CD4-positive, alpha-beta T cell (primary cell): ENCODE data around the gene AP3B1. TPM values are rescaled to one million over a fixed set of nuclear protein-coding genes. Genes with fewer than 3 reads are reported as not detected.

Source experiments
- ATAC-seq: fragments of 200-7000 bp; cut with Tn5 transposase; one replicate; pipeline ENCODE4 v1.10.0; 2022; ENCODE audit warnings: mild to moderate bottlenecking; ENCODE audit not compliant: poor library complexity
- CTCF ChIA-PET: fragments of 350-600 bp; sonication (Branson Sonifier 250); formaldehyde crosslinking; loops from one replicate; lab custom pipeline; 2021; ENCODE audit warnings: antibody characterized with exemption, inconsistent platforms; lab: Charles Lee
- POLR2A ChIA-PET: fragments of 350-600 bp; sonication (Branson Sonifier 250); formaldehyde crosslinking; loops from one replicate; lab custom pipeline; 2021; ENCODE audit warnings: antibody characterized with exemption, inconsistent platforms; lab: Charles Lee
- DNase-seq, 14 experiments: peaks; one replicate each; pipeline ENCODE4 v3.0.0-alpha.2; 2013 to 2020; ENCODE audit warnings: mixed read lengths in 2 of 14
- H3K27ac ChIP-seq, 2 donors: one replicate each; pipeline versions ENCODE4 v1.5.1 to v1.7.0; 2013; ENCODE audit warnings: low read length in 2 of 2, low read depth in 1 of 2, mild to moderate bottlenecking in 1 of 2
- H3K27me3 ChIP-seq, 2 experiments: 1 replicate in 1 of 2; 2 replicates in 1 of 2; pipeline versions ENCODE4 v1.6.1 to v1.7.0; 2013; ENCODE audit warnings: low read length in 2 of 2, control low read depth in 1 of 2, mild to moderate bottlenecking in 1 of 2, moderate library complexity in 1 of 2; ENCODE audit not compliant: insufficient read depth in 2 of 2, control insufficient read depth in 1 of 2
- H3K36me3 ChIP-seq: one replicate; pipeline ENCODE4 v1.6.1; 2013; ENCODE audit warnings: low read length, control low read depth; ENCODE audit not compliant: insufficient read depth
- H3K4me1 ChIP-seq: one replicate; pipeline ENCODE4 v1.6.1; 2013; ENCODE audit warnings: low read length, control low read depth; ENCODE audit not compliant: insufficient read depth
- H3K4me3 ChIP-seq: one replicate; pipeline ENCODE4 v1.5.1; 2013; ENCODE audit warnings: mild to moderate bottlenecking, low read length, moderate library complexity
- H3K9me3 ChIP-seq, 2 experiments: 1 replicate in 1 of 2; 2 replicates in 1 of 2; pipeline versions ENCODE4 v1.6.1 to v1.7.0; 2013; ENCODE audit warnings: low read length in 2 of 2, mild to moderate bottlenecking in 2 of 2, control low read depth in 1 of 2, moderate library complexity in 1 of 2; ENCODE audit not compliant: control insufficient read depth in 1 of 2, insufficient read depth in 1 of 2
- H3K27ac Mint-ChIP-seq: one replicate; pipeline ENCODE4 v1.8.0; 2020; ENCODE audit warnings: mixed read lengths
- H3K27me3 Mint-ChIP-seq: one replicate; pipeline ENCODE4 v1.8.0; 2021; ENCODE audit warnings: mixed read lengths
- H3K36me3 Mint-ChIP-seq: one replicate; pipeline ENCODE4 v1.8.0; 2021; ENCODE audit warnings: low read depth, mixed read lengths
- H3K4me1 Mint-ChIP-seq: one replicate; pipeline ENCODE4 v1.8.0; 2021; ENCODE audit warnings: low read depth, mixed read lengths
- H3K4me3 Mint-ChIP-seq: one replicate; pipeline ENCODE4 v1.8.0; 2020; ENCODE audit warnings: mild to moderate bottlenecking, mixed read lengths
- H3K9me3 Mint-ChIP-seq: one replicate; pipeline ENCODE4 v1.8.0; 2020; ENCODE audit warnings: mixed read lengths
- intact Hi-C, 2 experiments: fragments of 100-400 bp; cut with DNase I in 1 of 2; cut with micrococcal nuclease in 1 of 2; formaldehyde crosslinking; loops; one replicate each; pipeline versions ENCODE4 v1.15.1 to v1.9.0; 2023 to 2025; cut with DNase I, micrococcal nuclease
- total RNA-seq, 174 experiments: library from RNA in 2 of 174; stranded (reverse) in 2 of 174; gene quantifications; one replicate each; pipeline ENCODE4 v1.2.3 and lab custom pipeline; 2021 to 2026
- TF ChIP-seq, protein P1 (sequence below): fragments of 200-600 bp; IDR thresholded peaks from one replicate; pipeline ENCODE4 v1.8.0; 2022; ENCODE audit warnings: antibody characterized with exemption, mild to moderate bottlenecking

AP3B1 gene
- total RNA-seq, 2 experiments from 2014 or later, result 24.5 to 24.6 TPM

DNA sequence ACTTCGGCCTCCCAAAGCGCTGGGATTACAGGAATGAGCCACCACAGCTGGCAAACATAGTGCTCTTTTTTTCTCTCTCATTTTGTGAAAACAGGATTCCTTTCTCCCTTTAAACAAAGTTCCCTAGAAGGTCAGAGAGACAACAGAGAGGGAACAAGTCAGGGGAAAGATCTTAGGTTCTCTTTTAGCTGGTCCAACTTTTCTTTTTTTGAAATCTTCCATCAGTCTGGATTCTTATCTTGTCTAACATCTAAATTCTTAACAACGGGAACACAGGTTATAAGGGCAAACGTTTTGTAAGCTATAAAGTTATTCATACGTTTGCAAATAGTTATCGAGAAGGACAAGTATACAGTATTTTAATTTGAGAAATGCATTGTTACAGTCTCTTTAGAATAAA lies 294.3 kb downstream of the AP3B1 start:
- intact Hi-C loops, result no loop called here
- Mint-ChIP-seq H3K4me3 (no peak overlapping the region), H3K4me1 (no peaks in the 10 kb centered on the region), H3K27me3 (no peaks in the 10 kb centered on the region), H3K27ac (no peak overlapping the region), H3K36me3 (peaks cover 62% of the 10 kb centered on the region), H3K9me3 (no peaks in the 10 kb centered on the region)
- H3K27me3 ChIP-seq, result no peaks in the 10 kb centered on the region
- TF ChIP-seq, protein P1, sequence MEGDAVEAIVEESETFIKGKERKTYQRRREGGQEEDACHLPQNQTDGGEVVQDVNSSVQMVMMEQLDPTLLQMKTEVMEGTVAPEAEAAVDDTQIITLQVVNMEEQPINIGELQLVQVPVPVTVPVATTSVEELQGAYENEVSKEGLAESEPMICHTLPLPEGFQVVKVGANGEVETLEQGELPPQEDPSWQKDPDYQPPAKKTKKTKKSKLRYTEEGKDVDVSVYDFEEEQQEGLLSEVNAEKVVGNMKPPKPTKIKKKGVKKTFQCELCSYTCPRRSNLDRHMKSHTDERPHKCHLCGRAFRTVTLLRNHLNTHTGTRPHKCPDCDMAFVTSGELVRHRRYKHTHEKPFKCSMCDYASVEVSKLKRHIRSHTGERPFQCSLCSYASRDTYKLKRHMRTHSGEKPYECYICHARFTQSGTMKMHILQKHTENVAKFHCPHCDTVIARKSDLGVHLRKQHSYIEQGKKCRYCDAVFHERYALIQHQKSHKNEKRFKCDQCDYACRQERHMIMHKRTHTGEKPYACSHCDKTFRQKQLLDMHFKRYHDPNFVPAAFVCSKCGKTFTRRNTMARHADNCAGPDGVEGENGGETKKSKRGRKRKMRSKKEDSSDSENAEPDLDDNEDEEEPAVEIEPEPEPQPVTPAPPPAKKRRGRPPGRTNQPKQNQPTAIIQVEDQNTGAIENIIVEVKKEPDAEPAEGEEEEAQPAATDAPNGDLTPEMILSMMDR, result no peak
- no peak for ATAC-seq
- H3K9me3 ChIP-seq, result no peaks in the 10 kb centered on the region
- H3K4me3 ChIP-seq, result no peak overlapping the region
- POLR2A ChIA-PET, result no interaction called here
- CTCF ChIA-PET, result no interaction called here
- DNase-seq, result no peak
- H3K36me3 ChIP-seq, result peaks cover 5% of the 10 kb centered on the region
- H3K27ac ChIP-seq, result no peak overlapping the region
- H3K4me1 ChIP-seq, result no peaks in the 10 kb centered on the region

- no peak overlapping the region for H3K27ac Mint-ChIP-seq
- H3K4me1 ChIP-seq, result no peaks in the 10 kb centered on the region
- POLR2A ChIA-PET, result no interaction called here
These were observed 295.1 kb downstream of the AP3B1 start for GRCh38 chr5:77999399-77999798.

GRCh38 chr5:77996943-77997342 lies 297.6 kb downstream of the AP3B1 start:
- ChIA-PET CTCF (no interaction called here), POLR2A (no interaction called here)
- Mint-ChIP-seq H3K9me3 (no peaks in the 10 kb centered on the region), H3K27me3 (no peaks in the 10 kb centered on the region), H3K27ac (no peak overlapping the region), H3K4me3 (no peak overlapping the region), H3K36me3 (peaks cover 47% of the 10 kb centered on the region), H3K4me1 (no peaks in the 10 kb centered on the region)
- TF ChIP-seq, protein P1, result no peak
- no peak for ATAC-seq
- Histone ChIP-seq H3K27ac (no peak overlapping the region), H3K4me1 (no peaks in the 10 kb centered on the region), H3K9me3 (no peaks in the 10 kb centered on the region), H3K4me3 (no peak overlapping the region), H3K36me3 (peaks cover 10% of the 10 kb centered on the region), H3K27me3 (no peaks in the 10 kb centered on the region)
- DNase-seq, result no peak
- intact Hi-C loops, result no loop called here

More at GRCh38 chr5:77999399-77999798, 295.1 kb downstream of the AP3B1 start:
- Mint-ChIP-seq H3K4me1 (no peaks in the 10 kb centered on the region), H3K36me3 (peaks cover 67% of the 10 kb centered on the region), H3K4me3 (no peak overlapping the region), H3K9me3 (no peaks in the 10 kb centered on the region), H3K27me3 (no peaks in the 10 kb centered on the region)
- Histone ChIP-seq H3K27ac (no peak overlapping the region), H3K36me3 (peaks cover 5% of the 10 kb centered on the region), H3K4me3 (no peak overlapping the region), H3K9me3 (no peaks in the 10 kb centered on the region), H3K27me3 (no peaks in the 10 kb centered on the region)
- DNase-seq, result no peak
- intact Hi-C loops, result no loop called here
- ATAC-seq, result no peak
- CTCF ChIA-PET, result no interaction called here
- TF ChIP-seq, protein P1, result no peak
